SK-N-SH (cell line): Measurements from ENCODE around the gene ETV6. TPM values are rescaled to one million over a fixed set of nuclear protein-coding genes. Genes with fewer than 3 reads are reported as not detected.

Experiments
- CTCF ChIA-PET: fragments of 300-600, 350-600 bp; formaldehyde crosslinking; extraction: SDS; loops from one replicate; lab custom pipeline; 2021; lab: Yijun Ruan, JAX
- POLR2A ChIA-PET: fragments of 350-600 bp; sonication (Branson Sonifier 250); formaldehyde crosslinking; extraction: SDS; loops from one replicate; lab custom pipeline; 2020; ENCODE audit warnings: antibody characterized with exemption, inconsistent platforms; lab: Yijun Ruan, JAX
- DNase-seq: peaks from one replicate; pipeline ENCODE4 v3.0.0; 2012
- H2AFZ ChIP-seq: fragments of 200-600 bp; sonication (generic); 2 replicates; pipeline ENCODE4 v1.8.1; 2016; ENCODE audit warnings: antibody characterized with exemption, mild to moderate bottlenecking, low read depth
- H3F3A ChIP-seq: fragments of 200-600 bp; sonication (generic); replicated peaks from 2 replicates; pipeline ENCODE3; 2016; ENCODE audit warnings: antibody characterized with exemption, mild to moderate bottlenecking; ENCODE audit not compliant: insufficient read depth
- H3K27ac ChIP-seq, 2 experiments: fragments of 200-500 bp in 1 of 2; fragments of 200-600 bp in 1 of 2; sonication (Bioruptor generic) in 1 of 2; sonication (generic), shearing (Covaris generic) in 1 of 2; 2 replicates each; pipeline versions ENCODE4 v1.5.1 to v1.6.1; 2014 to 2016; ENCODE audit warnings: low read depth in 2 of 2, inconsistent platforms in 1 of 2, low read length in 1 of 2, mild to moderate bottlenecking in 1 of 2, mixed read lengths in 1 of 2
- H3K27me3 ChIP-seq: fragments of 200-600 bp; sonication (generic), shearing (Covaris generic); 2 replicates; pipeline ENCODE4 v1.6.1; 2016; ENCODE audit warnings: mixed run types; ENCODE audit not compliant: insufficient read depth
- H3K36me3 ChIP-seq, 2 experiments: fragments of 200-500 bp in 1 of 2; fragments of 200-600 bp in 1 of 2; sonication (Bioruptor generic) in 1 of 2; sonication (generic) in 1 of 2; replicated peaks in 1 of 2; 2 replicates each; pipeline versions ENCODE3 to v1.5.1; 2014 to 2016; ENCODE audit warnings: low read length in 1 of 2, mild to moderate bottlenecking in 1 of 2; ENCODE audit not compliant: insufficient read depth in 2 of 2, control insufficient read depth in 1 of 2
- H3K4me1 ChIP-seq, 2 experiments: fragments of 200-500 bp in 1 of 2; fragments of 200-600 bp in 1 of 2; sonication (Bioruptor generic) in 1 of 2; sonication (generic), shearing (Covaris generic) in 1 of 2; 2 replicates each; pipeline versions ENCODE4 v1.5.1 to v1.6.1; 2014 to 2016; ENCODE audit warnings: low read depth in 1 of 2, low read length in 1 of 2, mixed run types in 1 of 2; ENCODE audit not compliant: insufficient read depth in 2 of 2, control insufficient read depth in 1 of 2
- H3K4me2 ChIP-seq: fragments of 200-600 bp; sonication (generic), shearing (Covaris generic); 2 replicates; pipeline ENCODE4 v1.6.1; 2017; ENCODE audit warnings: mixed run types
- H3K4me3 ChIP-seq, 2 experiments: fragments of 200-500 bp in 1 of 2; fragments of 200-600 bp in 1 of 2; sonication (Bioruptor generic) in 1 of 2; sonication (generic), shearing (Covaris generic) in 1 of 2; 2 replicates each; pipeline versions ENCODE4 v1.5.1 to v1.8.1; 2014 to 2016; ENCODE audit warnings: low read depth in 2 of 2, inconsistent platforms in 1 of 2, low read length in 1 of 2, mild to moderate bottlenecking in 1 of 2, mixed read lengths in 1 of 2, moderate library complexity in 1 of 2
- H3K79me2 ChIP-seq: fragments of 200-600 bp; sonication (generic); 2 replicates; pipeline ENCODE4 v1.8.1; 2017; ENCODE audit warnings: mild to moderate bottlenecking; ENCODE audit not compliant: insufficient read depth
- H3K9ac ChIP-seq: fragments of 200-600 bp; sonication (generic); 2 replicates; pipeline ENCODE4 v1.6.1; 2017; ENCODE audit warnings: mixed run types
- H3K9me2 ChIP-seq: fragments of 200-600 bp; sonication (generic); 2 replicates; pipeline ENCODE4 v1.6.1; 2017; ENCODE audit warnings: mixed run types
- H3K9me3 ChIP-seq: fragments of 200-600 bp; sonication (generic); 2 replicates; pipeline ENCODE4 v1.6.1; 2017; ENCODE audit warnings: mixed run types, mild to moderate bottlenecking, moderate library complexity
- H4K20me1 ChIP-seq: fragments of 200-600 bp; sonication (generic); 2 replicates; pipeline ENCODE4 v1.6.1; 2017; ENCODE audit warnings: mild to moderate bottlenecking, mixed run types; ENCODE audit not compliant: insufficient read depth
- CHD2 ChIP-seq: fragments of 150-350 bp; IDR thresholded peaks from 2 replicates; pipeline ENCODE4 v1.6.1; 2018; ENCODE audit warnings: low read length; ENCODE audit not compliant: partially characterized antibody
- ELF1 ChIP-seq: IDR thresholded peaks from 2 replicates; pipeline ENCODE4 v1.4.0; 2012
- EP300 ChIP-seq, 2 experiments: IDR thresholded peaks; 2 replicates each; pipeline versions ENCODE4 v1.4.0 to v1.6.1; 2012; ENCODE audit warnings: borderline replicate concordance in 1 of 2, low read depth in 1 of 2, low read length in 1 of 2
- FOXJ3 ChIP-seq: sonication (generic); formaldehyde crosslinking; IDR thresholded peaks from 2 replicates; pipeline ENCODE4 v1.5.1; 2020; ENCODE audit warnings: mild to moderate bottlenecking, missing genetic modification reagents
- GATA2 ChIP-seq: sonication (generic); formaldehyde crosslinking; IDR thresholded peaks from 2 replicates; pipeline ENCODE4 v1.5.0; 2020; ENCODE audit warnings: mild to moderate bottlenecking, missing genetic modification reagents
- NFIC ChIP-seq: IDR thresholded peaks from 2 replicates; pipeline ENCODE4 v1.4.0; 2012; ENCODE audit warnings: borderline replicate concordance
- NRF1 ChIP-seq: IDR thresholded peaks from 2 replicates; pipeline ENCODE4 v1.6.1; 2012; ENCODE audit warnings: low read depth, mild to moderate bottlenecking, low read length
- RAD21 ChIP-seq: IDR thresholded peaks from 2 replicates; pipeline ENCODE4 v1.6.1; 2012; ENCODE audit warnings: mild to moderate bottlenecking, low read length
- RCOR1 ChIP-seq: fragments of 150-350 bp; IDR thresholded peaks from 2 replicates; pipeline ENCODE4 v1.6.1; 2017; ENCODE audit warnings: antibody characterized with exemption, low read length
- RFX5 ChIP-seq: IDR thresholded peaks from 2 replicates; pipeline ENCODE4 v1.6.1; 2012; ENCODE audit warnings: mild to moderate bottlenecking, improper control_type of control experiment, low read length
- SIN3A ChIP-seq: IDR thresholded peaks from 2 replicates; pipeline ENCODE4 v1.6.1; 2012; ENCODE audit warnings: low read depth, mild to moderate bottlenecking, low read length, moderate library complexity, borderline replicate concordance
- TAF1 ChIP-seq: IDR thresholded peaks from 2 replicates; pipeline ENCODE4 v1.6.1; 2012; ENCODE audit warnings: low read depth, mild to moderate bottlenecking, low read length, moderate library complexity, borderline replicate concordance
- TCF12 ChIP-seq: IDR thresholded peaks from 2 replicates; pipeline ENCODE4 v1.4.0; 2012
- TEAD4 ChIP-seq: IDR thresholded peaks from 2 replicates; pipeline ENCODE4 v1.4.0; 2012; ENCODE audit warnings: mild to moderate bottlenecking, borderline replicate concordance; ENCODE audit not compliant: insufficient read depth
- USF1 ChIP-seq: IDR thresholded peaks from 2 replicates; pipeline ENCODE4 v1.4.0; 2012; ENCODE audit warnings: low read depth, borderline replicate concordance
- USF2 ChIP-seq: fragments of 150-350 bp; IDR thresholded peaks from 2 replicates; pipeline ENCODE4 v1.6.1; 2017; ENCODE audit warnings: antibody characterized with exemption, low read length, low read depth, borderline replicate concordance
- WGBS: methylation state at CpG from one replicate; pipeline ENCODE4 v1.1.6; 2017; ENCODE audit warnings: low lambda C conversion rate; 5-methylcytosine and 5-hydroxymethylcytosine counted together
- polyA plus RNA-seq, 3 experiments: library from polyadenylated mRNA; depleted of rRNA; stranded (reverse); fragments of >200 nt; gene quantifications; 2 replicates each; pipeline ENCODE4 v1.2.3, GENCODE V29; 2012

Gene ETV6
- polyA plus RNA-seq, 1 of the 3 experiments (the other 2 are of a cell fraction), result 4.0 TPM

GRCh38 chr12:11703378-11703777 lies 53.9 kb downstream of the ETV6 start:
- Histone ChIP-seq H4K20me1 (no peaks in the 10 kb centered on the region; the same call in 1 of the 2 replicates), H3K36me3 (no peaks in the 10 kb centered on the region), H3F3A (peaks cover 11% of the 10 kb centered on the region), H2AFZ (no peak overlapping the region), H3K79me2 (peaks cover 89% of the 10 kb centered on the region), H3K4me2 (no peak overlapping the region), H3K27ac (no peak overlapping the region), H3K9ac (no peak overlapping the region), H3K9me3 (no peaks in the 10 kb centered on the region), H3K4me3 (no peak overlapping the region), H3K4me1 (peaks cover 15 to 35% of the 10 kb centered on the region in 2 experiments; a peak in 3 of 4 replicates), H3K27me3 (no peaks in the 10 kb centered on the region), H3K9me2 (no peaks in the 10 kb centered on the region)
- no peak for DNase-seq
- TF ChIP-seq CHD2, result no peak
- TF ChIP-seq RAD21, result no peak
- TF ChIP-seq FOXJ3, result no peak
- no peak for TF ChIP-seq GATA2
- no peak for TF ChIP-seq EP300 (IDR thresholded peaks at IDR 0.05; ENCODE audit: borderline replicate concordance in 1 of 2, low read depth in 1 of 2, low read length in 1 of 2)
- no peak for TF ChIP-seq RFX5
- no peak for TF ChIP-seq SIN3A
- TF ChIP-seq NFIC, result no peak
- no peak for TF ChIP-seq USF1
- ChIA-PET POLR2A (no interaction called here), CTCF (no interaction called here)
- WGBS, result 92% methylated on average over 4 of the region's 4 CpGs

- TF ChIP-seq USF2 (no peak), TCF12 (no peak), ELF1 (no peak), USF1 (no peak), TAF1 (no peak), NFIC (no peak), SIN3A (no peak), RCOR1 (no peak), NRF1 (no peak), TEAD4 (no peak)
- Histone ChIP-seq H2AFZ (no peak overlapping the region), H3K9me3 (no peaks in the 10 kb centered on the region), H3K4me2 (no peak overlapping the region), H4K20me1 (no peaks in the 10 kb centered on the region; the same call in 1 of the 2 replicates), H3K27me3 (no peaks in the 10 kb centered on the region), H3K9ac (no peak overlapping the region), H3K27ac (peak overlapping the region in 1 of 2 experiments; percentile 75; a peak in 1 of 4 replicates), H3K9me2 (no peaks in the 10 kb centered on the region), H3K79me2 (peaks cover 89% of the 10 kb centered on the region), H3K36me3 (no peaks in the 10 kb centered on the region), H3K4me3 (no peak overlapping the region), H3K4me1 (peaks cover 19 to 37% of the 10 kb centered on the region in 2 experiments; a peak in 3 of 4 replicates), H3F3A (peaks cover 11% of the 10 kb centered on the region)
- DNase-seq, result no peak
- ChIA-PET POLR2A (no interaction called here), CTCF (interaction anchor here (0.8 kb wide), 1 partner anchor 14 kb away, joined by 3 read pairs; no protein-coding TSS in a partner anchor)
- WGBS, result 98% methylated on average over 8 of the region's 8 CpGs
These were observed 54.6 kb downstream of the ETV6 start for GRCh38 chr12:11704089-11704488.
